Upper lobe of left lung (tissue), 6 donors: Measurements from ENCODE around the gene NECAB3. TPM values are rescaled to one million over a fixed set of nuclear protein-coding genes. Genes with fewer than 3 reads are reported as not detected.

Experiments
- ATAC-seq, 2 donors: fragments of 200-7000 bp; cut with Tn5 transposase; one replicate each; pipeline ENCODE4 v1.9.1; 2022; ENCODE audit warnings: mild to moderate bottlenecking in 2 of 2, moderate library complexity in 2 of 2; ENCODE audit not compliant: low FRiP score in 2 of 2
- DNase-seq, 2 donors: peaks; one replicate each; pipeline ENCODE4 v3.0.0-alpha.2; 2019 to 2020
- H3K27ac ChIP-seq, 4 donors: fragments of 200-600 bp; sonication (generic); one replicate each; pipeline ENCODE4 v1.5.1; 2016 to 2019
- H3K27me3 ChIP-seq, 4 donors: fragments of 200-600 bp; sonication (generic); one replicate each; pipeline ENCODE4 v1.5.1; 2017 to 2019
- H3K36me3 ChIP-seq, 4 donors: fragments of 200-600 bp; sonication (generic); one replicate each; pipeline ENCODE4 v1.5.1; 2016 to 2019
- H3K4me1 ChIP-seq, 4 donors: fragments of 200-600 bp; sonication (generic); one replicate each; pipeline ENCODE4 v1.5.1; 2018 to 2019
- H3K4me3 ChIP-seq, 4 donors: fragments of 200-600 bp; sonication (generic); one replicate each; pipeline ENCODE4 v1.5.1; 2017 to 2019; ENCODE audit warnings: mild to moderate bottlenecking in 2 of 4, moderate library complexity in 1 of 4
- H3K9me3 ChIP-seq, 4 donors: fragments of 200-600 bp; sonication (generic); one replicate each; pipeline ENCODE4 v1.5.1; 2018 to 2019
- CTCF ChIP-seq, 6 experiments: fragments of 450-650 bp in 4 of 6; fragments of 200-600 bp in 2 of 6; sonication (generic) in 2 of 6; IDR thresholded peaks; one replicate each; pipeline ENCODE4 v1.5.1; 2016 to 2019; ENCODE audit warnings: antibody characterized with exemption in 6 of 6
- EP300 ChIP-seq, 4 donors: sonication (generic); formaldehyde crosslinking; IDR thresholded peaks; one replicate each; pipeline ENCODE4 v1.5.1; 2017; ENCODE audit warnings: antibody characterized with exemption in 4 of 4, control low read depth in 2 of 4
- POLR2A ChIP-seq, 4 donors: fragments of 450-650 bp; IDR thresholded peaks; one replicate each; pipeline ENCODE4 v1.5.1; 2016 to 2017; ENCODE audit warnings: antibody characterized with exemption in 4 of 4, mild to moderate bottlenecking in 2 of 4
- POLR2AphosphoS5 ChIP-seq, 2 donors: sonication (generic); formaldehyde crosslinking; IDR thresholded peaks; one replicate each; pipeline ENCODE4 v1.5.1; 2017; ENCODE audit warnings: antibody characterized with exemption in 2 of 2
- WGBS, 2 donors: methylation state at CpG; one replicate each; pipeline ENCODE4 v1.1.5; 2017 to 2018; 5-methylcytosine and 5-hydroxymethylcytosine counted together
- total RNA-seq, 6 donors: library from RNA; depleted of rRNA in 4 of 6; stranded (reverse); fragments of >200 nt in 4 of 6; gene quantifications; one replicate each; pipeline versions ENCODE4 v1.1.0 to v1.2.1, GENCODE V29; 2016 to 2021
- donor health status: DM: no; HTN: no; CAD: no; lungs with moderate emphysema.
- donor health status: DM: no; HTN: yes; CAD: no; lungs with severe emphysema.

The NECAB3 gene
- total RNA-seq, 6 donors from 2014 or later: 43.4 to 309 (median 90.6) TPM

- H3K27me3 ChIP-seq: no peaks in the 10 kb centered on the region
- DNase-seq (no peak), ATAC-seq (no peak)
- peaks cover 23 to 50% (median 47%) of the 10 kb centered on the region in 4 donors for H3K4me1 ChIP-seq
- no peak for TF ChIP-seq POLR2AphosphoS5 (IDR thresholded peaks at IDR 0.05)
- TF ChIP-seq CTCF (IDR thresholded peaks at IDR 0.05): no peak
- no peak for TF ChIP-seq EP300 (IDR thresholded peaks at IDR 0.05)
- no peak for TF ChIP-seq POLR2A (IDR thresholded peaks at IDR 0.05)
- 75 to 100% methylated on average over 1 to 4 of the region's 4 CpGs for whole genome bisulfite sequencing, 2 donors
- H3K4me3 ChIP-seq: peak overlapping the region in 3 of 4 donors; percentile 63 to 87 (median 83)
- peak overlapping the region in 3 of 4 donors; percentile 79 to 91 (median 86) for H3K27ac ChIP-seq
- H3K36me3 ChIP-seq: no peaks in the 10 kb centered on the region
- no peaks in the 10 kb centered on the region for H3K9me3 ChIP-seq
Observed at GRCh38 chr20:33673114-33673409, 1.2 kb downstream of the NECAB3 start.

DNA sequence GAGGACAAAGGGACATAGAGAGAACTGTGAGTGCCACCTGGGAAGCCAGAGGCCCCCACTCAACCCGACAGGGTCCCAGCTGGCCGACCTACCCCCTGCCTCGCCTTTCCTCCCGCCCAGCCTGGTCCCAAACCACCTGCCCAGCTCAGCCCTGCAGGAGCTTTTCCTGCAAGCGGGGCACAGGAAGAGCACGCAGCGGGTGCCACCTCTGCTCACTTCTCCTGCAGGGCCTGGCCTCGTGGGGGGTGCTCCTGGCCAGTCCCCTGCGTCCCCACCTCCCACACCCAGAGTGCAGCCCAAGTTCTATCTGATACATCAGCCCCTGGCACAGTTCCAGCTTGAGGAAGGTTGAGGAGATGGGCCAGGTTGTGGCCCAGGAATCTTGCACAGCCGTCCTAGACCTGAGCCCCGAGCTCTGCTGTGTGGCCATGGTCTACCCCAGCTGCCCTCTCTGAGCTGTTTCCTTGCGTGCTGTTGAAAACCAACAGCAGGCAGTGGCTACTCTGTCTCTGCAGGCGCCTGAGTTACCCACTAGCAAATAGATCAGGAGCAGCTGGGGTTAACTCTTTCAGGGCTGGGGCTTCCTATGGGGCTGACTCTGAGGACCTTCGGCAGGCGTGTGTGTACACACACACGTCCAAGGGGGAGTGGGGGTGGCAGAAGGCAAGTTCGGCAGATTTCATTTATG is 1.7 kb downstream of the NECAB3 start:
- DNase-seq: peak in 1 of 2 donors; percentile 50
- Histone ChIP-seq H3K9me3 (no peaks in the 10 kb centered on the region), H3K27ac (peak overlapping the region in 3 of 4 donors; percentile 79 to 91 (median 86)), H3K4me1 (peaks cover 28 to 55% (median 51%) of the 10 kb centered on the region in 4 donors), H3K27me3 (no peaks in the 10 kb centered on the region), H3K4me3 (peak overlapping the region in 3 of 4 donors; percentile 63 to 87 (median 83)), H3K36me3 (no peaks in the 10 kb centered on the region)
- TF ChIP-seq EP300 (IDR thresholded peaks at IDR 0.05) (no peak), POLR2AphosphoS5 (IDR thresholded peaks at IDR 0.05) (no peak), CTCF (IDR thresholded peaks at IDR 0.05) (no peak), POLR2A (IDR thresholded peaks at IDR 0.05) (no peak)
- ATAC-seq: no peak
- 54 to 66% methylated on average over 4 to 16 of the region's 17 CpGs for WGBS, 2 donors

DNA sequence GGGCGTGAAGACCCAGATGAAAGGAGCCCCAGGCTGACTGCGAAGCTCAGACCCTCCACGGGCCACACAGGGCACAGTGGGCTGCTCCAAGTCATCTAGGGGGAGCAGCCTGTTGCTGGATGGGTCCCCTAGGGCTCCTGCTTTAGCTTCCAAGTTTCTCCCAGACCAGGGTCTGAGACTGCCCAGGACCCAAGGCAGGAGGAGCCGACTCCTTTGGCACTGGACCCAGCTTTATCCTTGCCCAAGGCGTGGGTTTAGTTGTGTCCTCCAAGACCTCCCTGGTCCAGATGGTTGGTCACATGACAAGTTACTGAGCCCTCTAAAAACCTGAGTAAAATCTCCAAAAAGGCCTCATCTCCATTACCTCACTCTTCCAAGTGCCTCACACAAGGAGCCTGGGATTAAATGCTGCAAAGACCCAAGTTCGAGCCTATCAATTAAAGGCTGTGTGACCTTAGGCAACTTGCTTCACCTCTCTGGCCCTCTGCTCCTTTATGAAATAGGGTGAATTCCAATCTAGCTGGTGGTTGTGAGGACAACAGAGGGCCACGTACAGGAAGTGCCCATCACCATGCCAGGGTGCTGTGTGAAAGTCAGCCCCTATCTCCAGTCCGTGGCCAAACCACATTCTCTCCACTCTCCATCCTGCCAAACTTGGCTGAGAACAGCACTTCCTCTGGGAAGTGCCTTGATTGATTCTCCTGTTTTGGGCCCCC is 2.5 kb downstream of the NECAB3 start:
- H3K4me1 ChIP-seq: peaks cover 29 to 63% (median 58%) of the 10 kb centered on the region in 4 donors
- 78% methylated on average over 7 to 8 of the region's 8 CpGs for WGBS, 2 donors

DNA sequence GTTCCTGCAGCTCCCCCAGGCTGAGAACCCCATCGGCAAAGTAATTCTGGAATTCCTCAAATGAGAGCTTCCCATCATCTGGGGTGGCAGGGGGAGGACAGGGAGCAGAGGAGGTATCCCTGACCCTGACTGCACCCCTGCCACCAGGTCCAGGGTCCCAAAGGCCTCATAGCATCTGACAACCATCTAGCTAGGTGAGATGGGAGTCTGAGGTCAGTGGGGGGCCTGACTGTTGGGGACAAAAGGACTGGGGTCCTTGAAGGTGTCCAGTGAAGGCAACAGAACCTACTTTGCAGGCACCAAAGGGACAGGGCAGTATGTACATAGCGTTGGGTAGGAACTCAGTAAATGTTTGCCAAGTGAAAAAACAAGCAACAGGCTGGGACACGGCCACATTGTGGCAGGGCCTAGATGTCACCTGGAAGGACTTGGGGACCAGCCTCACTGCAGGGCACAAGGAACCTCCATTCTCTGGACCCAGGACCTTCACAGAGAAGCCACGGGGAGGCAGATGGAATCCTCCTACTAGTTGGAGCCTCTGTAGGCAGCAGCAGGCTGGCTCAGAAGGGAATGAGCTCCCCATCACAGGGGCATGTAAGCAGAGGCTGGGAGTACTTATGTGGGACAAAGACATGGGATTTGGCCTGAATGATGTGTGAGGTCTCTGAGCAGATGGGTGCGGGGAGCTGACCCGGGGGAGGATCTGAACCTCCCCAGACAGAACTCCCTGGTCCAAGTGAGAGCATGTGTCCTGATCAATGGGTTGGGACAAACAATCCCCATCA is 3.3 kb downstream of the NECAB3 start:
- no peak for DNase-seq
- Histone ChIP-seq H3K4me1 (peaks cover 34 to 66% (median 60%) of the 10 kb centered on the region in 4 donors), H3K4me3 (no peak overlapping the region), H3K27ac (no peak overlapping the region), H3K36me3 (no peaks in the 10 kb centered on the region), H3K27me3 (no peaks in the 10 kb centered on the region), H3K9me3 (no peaks in the 10 kb centered on the region)
- TF ChIP-seq POLR2A (IDR thresholded peaks at IDR 0.05) (no peak), CTCF (IDR thresholded peaks at IDR 0.05) (no peak), POLR2AphosphoS5 (IDR thresholded peaks at IDR 0.05) (no peak), EP300 (IDR thresholded peaks at IDR 0.05) (no peak)
- no peak for ATAC-seq
- WGBS, 2 donors: 80 to 94% methylated on average over 6 of the region's 6 CpGs

More for the DNA sequence above, 2.5 kb downstream of the NECAB3 start:
- Histone ChIP-seq H3K9me3 (no peaks in the 10 kb centered on the region), H3K4me3 (peak overlapping the region in 2 of 4 donors; percentile 83 to 87), H3K27ac (peak overlapping the region in 1 of 4 donors; percentile 91), H3K27me3 (no peaks in the 10 kb centered on the region), H3K36me3 (no peaks in the 10 kb centered on the region)
- TF ChIP-seq POLR2AphosphoS5 (IDR thresholded peaks at IDR 0.05) (no peak), POLR2A (IDR thresholded peaks at IDR 0.05) (no peak), CTCF (IDR thresholded peaks at IDR 0.05) (no peak), EP300 (IDR thresholded peaks at IDR 0.05) (no peak)
- ATAC-seq (no peak), DNase-seq (no peak)
